Caki2 (cell line): ENCODE data around the gene KRTAP2-4. TPM values are rescaled to one million over a fixed set of nuclear protein-coding genes. Genes with fewer than 3 reads are reported as not detected.
"Not testable (repeated sequence)": the region's sequence is repeated elsewhere in the genome, so short reads cannot be mapped to it uniquely, and the experiment has no call there.

Source experiments
- DNase-seq: peaks from one replicate; pipeline ENCODE4 v3.0.0-alpha.2; 2015; ENCODE audit warnings: low read depth
- in situ Hi-C: cut with HindIII; loops from 2 replicates; pipeline ENCODE4 v1.10.0; 2016; ENCODE audit warnings: low sequenced_read_pairs, low pct_unique_long_range_greater_than_20kb, mixed read lengths
- total RNA-seq: library from RNA; depleted of rRNA; stranded (reverse); fragments of >200 nt; shearing (Covaris generic); gene quantifications from 2 replicates; pipeline ENCODE4 v1.2.3, GENCODE V29; 2014; ENCODE audit warnings: low replicate concordance

KRTAP2-4 gene
- total RNA-seq, 1 experiment from 2014 or later = not detected

DNA sequence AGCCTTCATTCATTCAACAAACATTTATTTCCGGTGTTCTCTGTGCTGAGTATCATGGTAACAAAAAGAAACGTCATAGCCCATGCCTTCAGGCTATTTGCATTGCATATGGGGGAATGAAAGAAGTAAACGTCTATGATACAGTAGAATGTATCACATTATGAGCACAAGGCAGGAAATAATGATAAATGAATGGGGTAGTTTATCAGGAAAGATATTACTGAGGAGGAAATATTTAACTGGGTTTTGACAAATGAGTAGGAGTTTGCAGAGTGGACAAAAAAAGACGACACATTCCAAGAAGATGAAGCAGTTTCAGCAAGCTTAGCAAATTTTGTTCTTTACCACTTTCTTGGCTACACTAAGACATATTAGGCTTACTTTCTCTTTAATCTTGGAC, 16.9 kb upstream of the KRTAP2-4 start:
- in situ Hi-C loops = no loop called here
- DNase-seq = no peak

DNA sequence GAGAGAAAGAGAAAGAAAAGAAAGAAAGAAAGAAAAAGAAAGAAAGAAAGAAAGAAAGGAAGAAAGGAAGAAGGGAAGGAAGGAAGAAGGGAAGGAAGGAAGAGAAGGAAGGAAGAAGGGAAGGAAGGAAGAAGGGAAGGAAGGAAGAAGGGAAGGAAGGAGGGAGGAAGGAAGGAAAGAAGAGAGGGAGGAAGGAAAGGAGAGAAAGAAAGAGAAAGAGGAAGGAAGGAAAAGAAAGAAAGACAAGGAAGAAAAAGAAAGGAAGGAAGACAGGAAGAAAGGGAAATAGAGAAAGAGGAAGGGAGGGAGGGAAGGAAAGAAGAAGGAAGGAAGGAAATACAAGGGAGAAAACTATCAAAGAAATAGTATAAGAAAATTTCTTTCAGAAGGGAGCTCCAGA, 11.1 kb upstream of the KRTAP2-4 start:
- no peak for DNase-seq
- in situ Hi-C loops = no loop called here

DNA sequence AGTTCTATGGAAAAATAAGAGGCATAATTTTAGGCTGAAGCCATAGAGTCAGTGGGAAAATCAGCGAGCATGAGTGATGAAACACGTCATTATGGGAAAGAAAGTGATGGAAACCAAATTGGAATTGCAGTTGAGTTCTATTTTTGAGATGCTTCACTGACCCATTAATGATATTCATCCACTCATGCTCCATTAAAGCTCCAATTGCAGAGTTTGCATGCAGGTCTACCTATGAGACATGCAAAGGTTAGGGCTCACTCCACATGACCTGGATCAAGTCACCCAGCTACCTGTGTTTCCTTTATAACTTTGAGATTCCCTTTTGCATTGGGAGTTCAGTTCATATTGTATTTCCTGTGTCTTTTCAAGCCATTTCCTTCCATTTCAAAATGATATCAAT, 8.0 kb upstream of the KRTAP2-4 start:
- no peak for DNase-seq
- in situ Hi-C loops = no loop called here

DNA sequence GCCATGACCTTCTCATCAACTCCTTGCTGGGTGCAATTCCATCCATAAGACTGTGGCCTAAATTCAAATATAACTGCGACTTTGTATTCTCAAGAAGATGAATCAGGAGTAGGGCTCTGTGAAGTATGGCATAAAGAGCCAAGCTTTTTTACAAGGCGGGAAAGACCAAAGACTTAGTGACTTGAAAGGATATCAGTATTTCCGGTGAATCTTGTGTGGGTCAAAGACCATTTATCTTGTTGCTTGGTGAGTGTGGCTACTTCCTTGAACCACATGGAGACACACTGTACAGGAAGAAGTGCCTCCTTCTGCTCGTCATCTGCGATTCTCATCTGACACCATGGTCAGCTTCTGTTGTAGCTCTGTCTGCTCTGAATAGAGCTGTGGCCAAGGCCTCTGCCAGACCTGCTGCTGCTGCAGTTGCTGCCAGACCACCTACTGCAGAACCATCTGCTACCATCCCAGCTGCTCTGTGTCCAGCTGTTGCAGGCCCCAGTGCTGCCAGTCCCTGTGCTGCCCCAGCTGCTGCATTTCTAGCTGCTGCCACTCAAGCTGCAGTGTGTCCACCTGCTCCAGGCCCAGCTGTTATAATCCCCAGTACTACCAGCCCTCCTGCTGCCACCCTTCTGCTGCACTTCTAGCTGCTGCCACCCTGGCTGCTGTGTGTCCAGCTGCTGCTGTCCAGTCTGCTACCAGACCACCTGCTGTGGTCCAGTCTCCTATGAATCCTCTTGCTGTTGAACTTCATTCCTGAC, 6.1 kb upstream of the KRTAP2-4 start:
- in situ Hi-C loops = no loop called here
- no peak for DNase-seq

DNA sequence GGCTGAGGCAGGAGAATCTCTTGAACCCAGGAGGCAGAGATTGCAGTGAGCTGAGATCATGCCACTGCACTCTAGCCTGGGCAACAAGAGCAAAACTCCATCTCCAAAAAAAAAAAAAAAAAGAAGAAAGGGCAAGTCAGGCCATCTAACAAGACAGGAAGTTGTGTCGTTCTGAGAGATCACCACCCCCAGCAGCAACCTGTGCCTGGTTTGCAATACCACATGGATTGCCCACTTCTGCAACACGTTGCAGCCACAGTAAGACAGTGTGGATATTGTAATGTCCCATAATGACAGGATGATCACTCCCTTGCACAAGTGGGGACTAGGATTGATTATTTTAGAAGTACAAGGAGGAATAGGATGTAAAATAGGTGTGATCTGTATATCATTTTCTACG, 3.4 kb upstream of the KRTAP2-4 start:
- in situ Hi-C loops = no loop called here
- DNase-seq = no peak

DNA sequence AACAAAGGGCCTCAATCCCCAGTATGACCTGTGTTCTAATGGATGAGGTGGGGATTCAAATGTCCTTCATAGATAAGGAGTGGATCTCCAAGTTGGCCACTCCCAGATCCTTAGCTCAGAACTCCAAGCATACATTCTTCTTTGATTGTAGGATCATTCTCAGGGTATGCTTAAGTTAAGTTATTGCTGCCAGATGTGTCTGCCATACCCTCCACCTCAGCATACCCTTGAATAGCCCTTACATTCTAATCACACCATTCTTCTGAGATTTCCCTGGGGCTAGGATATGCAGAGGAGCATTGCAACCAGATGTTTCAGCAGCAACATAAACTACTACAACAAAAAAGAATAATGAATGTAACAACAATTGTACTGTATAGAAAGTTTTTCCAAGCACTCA, 1.6 kb upstream of the KRTAP2-4 start:
- in situ Hi-C loops = no loop called here

DNA sequence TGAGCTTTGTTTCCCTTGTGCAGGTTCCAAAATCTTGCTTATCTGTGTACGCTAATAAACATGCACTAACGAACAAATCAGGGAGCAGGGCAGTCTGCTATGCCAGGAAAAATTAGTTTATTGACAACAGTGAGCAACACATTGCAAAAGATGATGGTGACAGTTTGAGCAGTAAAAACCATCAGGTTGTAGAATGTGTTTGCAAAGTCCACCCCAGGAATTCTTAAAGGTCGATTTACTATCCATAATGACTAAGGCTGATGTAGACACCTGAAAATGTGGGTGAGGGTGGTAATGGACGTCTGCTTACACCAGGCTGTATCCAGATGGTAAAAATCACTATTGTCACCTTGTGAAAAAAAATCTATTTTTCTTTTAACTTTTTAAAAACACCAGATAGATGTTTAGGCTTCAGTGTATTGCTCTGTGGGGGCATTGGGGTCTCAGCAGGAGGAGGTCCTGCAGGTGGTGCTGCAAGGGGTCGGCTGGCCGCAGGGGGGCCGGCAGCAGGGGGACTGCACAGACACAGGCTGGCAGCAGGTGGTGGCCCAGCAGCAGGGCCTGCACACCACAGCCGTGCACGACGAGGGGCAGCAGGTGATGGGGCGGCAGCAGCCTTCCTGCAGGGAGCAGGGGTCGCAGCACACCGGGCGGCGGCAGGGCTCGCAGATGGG, 526 bp downstream of the KRTAP2-4 start:
- in situ Hi-C loops, DNase-seq: not testable (repeated sequence)

More for the DNA sequence above, 1.6 kb upstream of the KRTAP2-4 start:
- DNase-seq = no peak

DNA sequence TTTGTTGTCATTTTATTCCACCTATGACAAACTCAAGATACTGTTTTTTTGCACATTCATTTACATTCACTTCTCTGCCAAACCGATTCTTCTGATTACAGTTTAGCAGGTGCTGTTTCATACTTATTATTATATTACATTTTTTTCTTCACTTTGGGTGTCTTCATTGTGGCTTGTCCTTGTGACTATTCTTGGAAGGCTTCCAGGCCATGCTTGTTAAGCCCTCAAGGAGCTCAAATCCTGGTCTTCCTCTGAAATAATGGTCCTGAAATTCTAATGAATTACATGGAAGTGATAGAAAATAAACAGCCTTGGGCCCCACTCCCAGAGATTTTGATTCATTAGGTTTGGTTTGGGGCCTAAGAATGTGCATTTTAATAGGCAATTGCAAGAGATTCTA, 1.4 kb downstream of the KRTAP2-4 start:
- DNase-seq = no peak
- in situ Hi-C loops = no loop called here

DNA sequence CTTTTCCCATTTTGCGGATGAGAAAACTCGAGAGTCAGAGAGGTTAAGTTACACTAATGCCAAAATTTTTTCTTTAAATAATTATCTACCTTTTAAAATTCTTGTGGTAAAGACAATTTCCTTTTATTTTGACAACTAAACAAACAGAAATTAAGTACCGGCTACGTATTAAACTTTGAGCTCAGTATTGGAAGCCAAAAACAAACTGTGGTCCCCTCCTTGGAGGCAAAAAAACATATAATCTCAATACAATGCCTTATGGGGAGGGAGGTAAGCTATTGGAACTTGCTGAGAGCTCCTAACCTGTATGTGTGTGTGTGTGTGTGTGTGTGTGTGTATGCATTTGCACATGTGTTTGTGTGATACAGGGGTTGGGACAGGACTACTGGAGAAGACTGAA, 2.2 kb downstream of the KRTAP2-4 start:
- in situ Hi-C loops = no loop called here

DNA sequence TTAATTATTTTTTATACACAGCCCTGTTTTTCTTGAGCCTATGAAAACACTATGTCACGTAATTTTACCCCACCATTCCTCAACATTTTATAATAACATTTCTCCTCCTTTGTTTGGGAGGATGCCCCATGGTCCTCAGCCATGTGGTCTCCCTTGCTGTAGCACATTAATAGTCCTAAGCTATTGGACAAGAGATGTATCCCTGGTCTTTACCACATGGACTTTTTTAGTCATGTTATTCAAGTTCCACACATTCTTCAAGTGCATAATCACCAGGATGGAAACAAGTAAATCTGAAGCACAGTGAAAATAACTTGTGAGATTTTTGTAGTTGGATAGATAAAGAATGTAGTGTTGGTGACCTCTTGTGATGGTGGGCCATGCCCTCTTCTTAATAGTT, 3.7 kb downstream of the KRTAP2-4 start:
- in situ Hi-C loops = no loop called here
- DNase-seq = peak; percentile 74

More for the DNA sequence above, 2.2 kb downstream of the KRTAP2-4 start:
- no peak for DNase-seq

DNA sequence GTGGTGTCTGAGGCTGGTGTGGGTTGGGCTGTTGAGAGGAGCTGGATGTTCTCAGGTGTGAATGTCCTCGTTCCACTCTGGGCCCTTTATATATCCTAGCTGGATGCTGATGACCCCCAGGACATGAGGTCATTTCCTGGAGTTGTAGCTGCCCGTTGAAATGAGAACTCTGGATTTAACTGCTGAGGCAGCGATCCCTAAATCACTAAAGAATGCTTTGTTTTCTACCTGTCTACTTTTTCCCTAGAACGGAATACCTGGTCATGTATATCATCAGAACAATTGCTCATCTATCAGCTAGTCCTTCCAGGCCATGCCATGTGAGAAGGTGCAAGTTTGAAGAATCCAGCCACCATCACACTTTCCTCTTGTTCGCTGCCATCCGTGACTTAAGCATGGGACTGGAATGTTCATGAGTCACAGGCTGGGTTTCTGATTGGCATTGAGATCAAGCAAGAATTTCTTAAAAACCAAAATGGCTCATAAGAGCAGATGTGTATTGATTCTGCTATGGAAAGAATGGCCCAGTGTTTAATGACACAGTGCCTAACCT, 5.6 kb downstream of the KRTAP2-4 start, which contains the start of gene KRTAP2-3:
Gene KRTAP2-3 (minus strand): TSS at position 63 of the 553 bp plus-strand sequence. CDS start 64 bp downstream, outside the sequence.
- peak; percentile 90 for DNase-seq
- in situ Hi-C loops = no loop called here

DNA sequence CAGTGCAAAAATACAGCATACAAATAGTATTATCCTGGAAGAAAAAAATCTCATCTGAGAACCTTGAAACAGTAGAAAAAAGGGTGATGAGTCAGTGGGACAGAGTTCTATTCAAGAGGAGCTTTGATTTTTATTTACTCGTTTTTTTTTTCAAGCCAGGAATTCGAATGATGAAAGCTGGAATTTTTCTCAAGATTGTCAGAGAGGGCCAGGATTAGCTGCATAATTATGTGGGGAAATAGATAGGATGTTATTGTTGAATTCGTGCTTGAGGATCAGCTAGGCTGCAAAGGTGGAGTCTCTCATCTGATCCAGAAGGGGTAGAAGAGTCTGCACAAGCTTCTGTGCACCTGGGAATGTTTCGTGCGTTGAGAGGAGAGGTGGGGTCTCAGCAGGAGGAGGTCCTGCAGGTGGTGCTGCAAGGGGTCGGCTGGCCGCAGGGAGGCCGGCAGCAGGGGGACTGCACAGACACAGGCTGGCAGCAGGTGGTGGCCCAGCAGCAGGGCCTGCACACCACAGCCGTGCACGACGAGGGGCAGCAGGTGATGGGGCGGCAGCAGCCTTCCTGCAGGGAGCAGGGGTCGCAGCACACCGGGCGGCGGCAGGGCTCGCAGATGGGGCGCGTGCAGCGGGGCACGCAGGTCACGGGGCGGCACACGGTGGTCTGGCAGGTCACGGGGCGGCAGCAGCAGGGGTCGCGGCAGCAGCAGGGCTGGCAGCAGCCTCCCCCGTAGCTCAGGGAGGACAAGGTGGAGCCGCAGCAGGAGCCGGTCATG, 6.2 kb downstream of the KRTAP2-4 start:
- DNase-seq = peak; percentile 86
- in situ Hi-C loops = not testable (repeated sequence)

DNA sequence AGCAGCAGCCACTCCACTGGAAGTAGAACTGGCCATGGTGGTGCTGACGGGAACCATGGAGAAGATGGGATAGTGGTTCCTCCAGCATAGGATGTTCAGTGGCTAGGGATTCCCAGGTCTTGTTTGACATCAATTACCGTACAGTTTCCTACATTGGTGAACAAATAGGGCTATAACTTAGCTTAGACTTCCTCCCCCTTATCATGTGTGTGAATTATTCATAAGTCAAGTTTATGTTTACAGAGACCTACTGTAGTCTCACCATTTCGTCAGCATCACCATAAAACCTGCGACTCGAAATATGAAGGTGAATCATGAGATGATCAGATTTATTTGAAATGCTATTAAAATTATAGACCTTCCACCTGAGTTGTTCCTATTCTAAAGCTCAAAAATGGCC, 6.9 kb downstream of the KRTAP2-4 start:
- in situ Hi-C loops = no loop called here
- DNase-seq = no peak

DNA sequence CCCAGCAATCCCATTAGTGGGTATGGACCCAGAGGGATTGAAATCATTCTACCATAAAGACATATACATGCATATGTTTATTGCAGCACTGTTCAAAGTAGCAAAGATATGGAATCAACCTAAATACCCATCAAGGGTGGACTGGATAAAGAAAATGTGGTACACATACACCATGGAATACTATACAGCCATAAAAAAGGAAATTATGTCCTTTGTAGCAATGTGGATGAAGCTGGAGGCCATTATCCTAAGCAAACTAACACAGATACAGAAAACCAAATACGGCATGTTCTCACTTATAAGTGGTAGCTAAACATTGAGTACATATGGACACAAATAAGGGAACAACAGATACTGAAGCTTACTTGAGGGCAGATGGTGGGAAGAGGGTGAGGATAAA, 8.1 kb downstream of the KRTAP2-4 start:
- DNase-seq = no peak
- in situ Hi-C loops = no loop called here

DNA sequence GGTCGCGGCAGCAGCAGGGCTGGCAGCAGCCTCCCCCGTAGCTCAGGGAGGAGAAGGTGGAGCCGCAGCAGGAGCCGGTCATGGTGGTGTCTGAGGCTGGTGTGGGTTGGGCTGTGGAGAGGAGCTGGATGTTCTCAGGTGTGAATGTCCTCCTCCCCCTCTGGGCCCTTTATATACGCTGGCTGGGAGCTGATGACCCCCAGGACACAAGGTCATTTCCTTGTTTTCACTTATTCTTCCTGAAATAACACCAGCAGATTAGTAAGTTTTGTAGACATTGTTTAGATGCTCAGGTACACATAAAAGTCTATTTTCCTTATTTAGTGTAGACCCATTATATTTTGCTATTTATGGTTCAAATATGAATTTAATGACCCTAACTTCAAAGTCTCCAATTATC, 10.5 kb downstream of the KRTAP2-4 start, which contains the start of gene KRTAP2-2:
Gene KRTAP2-2 (minus strand): TSS at position 101 of the 400 bp plus-strand sequence. CDS start 19 bp downstream, at position 82.
- in situ Hi-C loops, DNase-seq: not testable (repeated sequence)

DNA sequence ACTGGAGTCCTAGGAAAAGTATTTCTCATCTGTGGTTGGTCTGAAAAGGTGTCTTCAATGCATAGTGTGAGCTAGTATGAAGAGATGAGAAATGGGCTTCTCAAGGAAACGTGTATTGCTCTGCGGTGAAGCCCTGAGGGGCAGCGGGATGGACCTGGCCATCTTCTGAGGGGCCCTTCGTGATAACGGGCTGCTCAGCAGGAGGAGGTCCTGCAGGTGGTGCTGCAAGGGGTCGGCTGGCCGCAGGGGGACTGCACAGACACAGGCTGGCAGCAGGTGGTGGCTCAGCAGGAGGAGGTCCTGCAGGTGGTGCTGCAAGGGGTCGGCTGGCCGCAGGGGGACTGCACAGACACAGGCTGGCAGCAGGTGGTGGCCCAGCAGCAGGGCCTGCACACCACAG, 11.1 kb downstream of the KRTAP2-4 start:
- in situ Hi-C loops, DNase-seq: not testable (repeated sequence)

DNA sequence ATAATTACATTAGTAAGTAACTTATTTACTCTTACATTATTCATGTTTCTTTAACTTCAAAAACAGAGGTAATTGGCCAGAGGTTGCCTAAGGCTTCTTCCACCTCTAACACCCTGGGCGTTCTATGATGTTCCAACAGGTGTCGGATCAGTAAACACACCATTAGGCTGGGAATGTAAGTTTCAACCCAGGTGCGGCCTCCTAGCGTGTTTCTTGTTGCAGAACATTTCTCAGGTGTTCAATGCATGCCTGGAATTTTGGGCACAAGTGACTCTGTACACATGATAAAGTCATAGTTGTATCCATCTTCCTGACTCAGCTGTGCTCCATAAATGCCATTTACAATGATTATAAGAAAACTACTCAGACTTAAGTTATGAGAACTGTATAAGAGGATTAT, 11.7 kb downstream of the KRTAP2-4 start:
- in situ Hi-C loops = no loop called here

DNA sequence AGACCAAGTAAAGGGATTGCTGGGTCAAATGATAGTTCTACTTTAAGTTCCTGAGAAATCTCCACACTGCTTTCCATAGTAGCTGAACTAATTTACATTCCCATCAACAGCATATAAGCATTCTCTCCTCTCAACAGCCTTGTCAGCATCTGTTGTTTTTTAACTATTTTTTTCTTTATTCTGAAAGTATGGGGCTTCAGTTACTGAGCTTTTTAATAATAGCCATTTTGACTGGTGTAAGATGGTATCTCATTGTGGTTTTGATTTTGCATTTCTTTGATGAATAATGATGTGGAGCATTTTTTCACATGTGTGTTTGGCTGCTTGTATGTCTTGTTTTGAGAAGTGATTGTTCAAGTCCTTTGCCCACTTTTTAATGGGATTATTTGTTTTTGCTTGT, 13.1 kb downstream of the KRTAP2-4 start:
- in situ Hi-C loops = no loop called here

More for the DNA sequence above, 11.7 kb downstream of the KRTAP2-4 start:
- DNase-seq = no peak

More for the DNA sequence above, 13.1 kb downstream of the KRTAP2-4 start:
- DNase-seq = no peak
